Stimulated activated naive B cell treated with anti-CD40 and anti-IgM and Interleukin-4, amounts not matched to agents 10 μg/mL and 1 μg/mL and 100 μg/mL, for 72 hours (primary cell): ENCODE results near the gene HIKESHI.

Experiments used
- ATAC-seq, 2 donors: fragments of 150-1000 bp; cut with Tn5 transposase; replicated peaks; 2 replicates each; pipeline ENCODE4 v1.10.0; 2021; ENCODE audit warnings: moderate library complexity in 1 of 2
- DNase-seq: peaks from one replicate; pipeline ENCODE4 v3.0.0; 2021
- H3K27ac Mint-ChIP-seq: one replicate; pipeline ENCODE4 v1.8.0; 2022; ENCODE audit warnings: mild to moderate bottlenecking, mixed read lengths
- H3K27me3 Mint-ChIP-seq, 2 donors: one replicate each; pipeline ENCODE4 v1.8.0; 2022; ENCODE audit warnings: mixed read lengths in 2 of 2
- H3K36me3 Mint-ChIP-seq, 2 donors: one replicate each; pipeline ENCODE4 v1.8.0; 2022; ENCODE audit warnings: mixed read lengths in 2 of 2, mild to moderate bottlenecking in 1 of 2
- H3K4me1 Mint-ChIP-seq, 2 donors: one replicate each; pipeline ENCODE4 v1.8.0; 2022; ENCODE audit warnings: mixed read lengths in 2 of 2, mild to moderate bottlenecking in 1 of 2
- H3K4me3 Mint-ChIP-seq, 2 donors: one replicate each; pipeline ENCODE4 v1.8.0; 2022; ENCODE audit warnings: mild to moderate bottlenecking in 2 of 2, mixed read lengths in 2 of 2, moderate library complexity in 1 of 2
- H3K9me3 Mint-ChIP-seq, 2 donors: one replicate each; pipeline ENCODE4 v1.8.0; 2022; ENCODE audit warnings: mixed read lengths in 2 of 2, mild to moderate bottlenecking in 1 of 2

The HIKESHI gene

GRCh38 chr11:86302092-86302793 lies at the start of gene HIKESHI:
TSS of gene HIKESHI (plus strand) at chr11:86302240. CDS start at chr11:86302449, 209 bp downstream.
- H3K9me3 Mint-ChIP-seq: no peaks in the 10 kb centered on the region
- H3K27ac Mint-ChIP-seq: peak within 1 kb of the TSS; percentile 97
- peak; percentile 88 for DNase-seq

GRCh38 chr11:86255896-86256295 lies 46.1 kb upstream of the HIKESHI start:
- ATAC-seq (peak in 1 of 2 donors; percentile 50), DNase-seq (no peak)
- Mint-ChIP-seq H3K27me3 (no peaks in the 10 kb centered on the region), H3K27ac (no peak overlapping the region), H3K9me3 (no peaks in the 10 kb centered on the region), H3K36me3 (peaks cover 13 to 23% of the 10 kb centered on the region in 2 donors), H3K4me3 (no peak overlapping the region), H3K4me1 (peaks cover 4 to 7% of the 10 kb centered on the region in 2 donors)

More at GRCh38 chr11:86302092-86302793, at the start of gene HIKESHI:
- no peaks in the 10 kb centered on the region for H3K27me3 Mint-ChIP-seq
- H3K36me3 Mint-ChIP-seq: peaks cover 7 to 8% of the 10 kb centered on the region in 2 donors
- peak; percentile 98 to 99 for ATAC-seq
- H3K4me1 Mint-ChIP-seq: peaks cover 6 to 14% of the 10 kb centered on the region in 2 donors
- H3K4me3 Mint-ChIP-seq: peak within 1 kb of the TSS; percentile 96 to 99

GRCh38 chr11:86256608-86257007 lies 45.4 kb upstream of the HIKESHI start:
- Mint-ChIP-seq H3K9me3 (no peaks in the 10 kb centered on the region), H3K4me3 (no peak overlapping the region), H3K27me3 (no peaks in the 10 kb centered on the region), H3K4me1 (peaks cover 2 to 7% of the 10 kb centered on the region in 2 donors), H3K36me3 (peaks cover 13 to 28% of the 10 kb centered on the region in 2 donors), H3K27ac (no peak overlapping the region)
- ATAC-seq (no peak), DNase-seq (no peak)

- Mint-ChIP-seq H3K4me3 (no peak overlapping the region), H3K36me3 (peaks cover 13 to 31% of the 10 kb centered on the region in 2 donors), H3K4me1 (peaks cover 2 to 4% of the 10 kb centered on the region in 2 donors), H3K9me3 (no peaks in the 10 kb centered on the region), H3K27ac (peak overlapping the region; percentile 59), H3K27me3 (no peaks in the 10 kb centered on the region)
- ATAC-seq (no peak), DNase-seq (no peak)
These were observed 44.6 kb upstream of the HIKESHI start for GRCh38 chr11:86257446-86257845.

GRCh38 chr11:86259730-86260129 lies 42.3 kb upstream of the HIKESHI start:
- peaks cover 23 to 39% of the 10 kb centered on the region in 2 donors for H3K36me3 Mint-ChIP-seq
- no peak overlapping the region for H3K27ac Mint-ChIP-seq
- H3K4me3 Mint-ChIP-seq: no peak overlapping the region
- DNase-seq (no peak), ATAC-seq (no peak)
- H3K9me3 Mint-ChIP-seq: no peaks in the 10 kb centered on the region
- H3K27me3 Mint-ChIP-seq: no peaks in the 10 kb centered on the region
- H3K4me1 Mint-ChIP-seq: peaks cover 0 to 2% of the 10 kb centered on the region in 2 donors

GRCh38 chr11:86261328-86261727 lies 40.7 kb upstream of the HIKESHI start:
- H3K36me3 Mint-ChIP-seq: peaks cover 23 to 39% of the 10 kb centered on the region in 2 donors
- no peak overlapping the region for H3K27ac Mint-ChIP-seq
- no peaks in the 10 kb centered on the region for H3K27me3 Mint-ChIP-seq
- DNase-seq (no peak), ATAC-seq (no peak)
- H3K9me3 Mint-ChIP-seq: no peaks in the 10 kb centered on the region
- H3K4me3 Mint-ChIP-seq: no peak overlapping the region
- peaks cover 0 to 2% of the 10 kb centered on the region in 2 donors for H3K4me1 Mint-ChIP-seq

- H3K4me1 Mint-ChIP-seq: peaks cover 0 to 2% of the 10 kb centered on the region in 2 donors
- no peaks in the 10 kb centered on the region for H3K9me3 Mint-ChIP-seq
- no peak overlapping the region for H3K4me3 Mint-ChIP-seq
- ATAC-seq: no peak
- H3K36me3 Mint-ChIP-seq: peaks cover 19 to 32% of the 10 kb centered on the region in 2 donors
- DNase-seq: no peak
- no peaks in the 10 kb centered on the region for H3K27me3 Mint-ChIP-seq
- peak overlapping the region; percentile 65 for H3K27ac Mint-ChIP-seq
These were observed 39.7 kb upstream of the HIKESHI start for GRCh38 chr11:86262387-86262786.

GRCh38 chr11:86264649-86265048 lies 37.4 kb upstream of the HIKESHI start:
- Mint-ChIP-seq H3K4me3 (no peak overlapping the region), H3K9me3 (no peaks in the 10 kb centered on the region), H3K27me3 (no peaks in the 10 kb centered on the region), H3K36me3 (peaks cover 22 to 43% of the 10 kb centered on the region in 2 donors), H3K4me1 (peaks cover 0 to 3% of the 10 kb centered on the region in 2 donors), H3K27ac (no peak overlapping the region)
- no peak for DNase-seq
- no peak for ATAC-seq

- ATAC-seq (no peak), DNase-seq (no peak)
- no peak overlapping the region for H3K4me3 Mint-ChIP-seq
- no peak overlapping the region for H3K27ac Mint-ChIP-seq
- no peaks in the 10 kb centered on the region for H3K9me3 Mint-ChIP-seq
- H3K27me3 Mint-ChIP-seq: no peaks in the 10 kb centered on the region
- peaks cover 3 to 4% of the 10 kb centered on the region in 2 donors for H3K4me1 Mint-ChIP-seq
- H3K36me3 Mint-ChIP-seq: peaks cover 28 to 49% of the 10 kb centered on the region in 2 donors
These were observed 36.8 kb upstream of the HIKESHI start for GRCh38 chr11:86265194-86265593.

GRCh38 chr11:86269645-86270044 lies 32.4 kb upstream of the HIKESHI start:
- Mint-ChIP-seq H3K4me1 (peaks cover 10 to 22% of the 10 kb centered on the region in 2 donors), H3K4me3 (no peak overlapping the region), H3K36me3 (peaks cover 34 to 64% of the 10 kb centered on the region in 2 donors)

GRCh38 chr11:86274503-86274902 lies 27.5 kb upstream of the HIKESHI start:
- Mint-ChIP-seq H3K27me3 (no peaks in the 10 kb centered on the region), H3K4me1 (peaks cover 20 to 45% of the 10 kb centered on the region in 2 donors), H3K27ac (peak overlapping the region; percentile 48), H3K4me3 (no peak overlapping the region), H3K9me3 (peaks cover 0 to 3% of the 10 kb centered on the region in 2 donors), H3K36me3 (peaks cover 52 to 74% of the 10 kb centered on the region in 2 donors)
- DNase-seq (no peak), ATAC-seq (peak in 1 of 2 donors; percentile 12)

More at GRCh38 chr11:86269645-86270044, 32.4 kb upstream of the HIKESHI start:
- DNase-seq (no peak), ATAC-seq (no peak)
- H3K27ac Mint-ChIP-seq: no peak overlapping the region
- H3K27me3 Mint-ChIP-seq: no peaks in the 10 kb centered on the region
- no peaks in the 10 kb centered on the region for H3K9me3 Mint-ChIP-seq

GRCh38 chr11:86274999-86275398 lies 27.0 kb upstream of the HIKESHI start:
- no peak for ATAC-seq
- H3K36me3 Mint-ChIP-seq: peaks cover 49 to 71% of the 10 kb centered on the region in 2 donors
- no peak overlapping the region for H3K4me3 Mint-ChIP-seq
- peaks cover 20 to 43% of the 10 kb centered on the region in 2 donors for H3K4me1 Mint-ChIP-seq
- no peak overlapping the region for H3K27ac Mint-ChIP-seq
- peaks cover 0 to 3% of the 10 kb centered on the region in 2 donors for H3K9me3 Mint-ChIP-seq
- no peak for DNase-seq
- no peaks in the 10 kb centered on the region for H3K27me3 Mint-ChIP-seq

- Mint-ChIP-seq H3K27ac (no peak overlapping the region), H3K4me3 (no peak overlapping the region), H3K9me3 (peaks cover 0 to 3% of the 10 kb centered on the region in 2 donors), H3K4me1 (peaks cover 20 to 38% of the 10 kb centered on the region in 2 donors), H3K36me3 (peaks cover 49 to 70% of the 10 kb centered on the region in 2 donors), H3K27me3 (no peaks in the 10 kb centered on the region)
- DNase-seq (no peak), ATAC-seq (peak; percentile 48 to 62)
These were observed 26.3 kb upstream of the HIKESHI start for GRCh38 chr11:86275493-86276370.

GRCh38 chr11:86277741-86278140 lies 24.3 kb upstream of the HIKESHI start:
- Mint-ChIP-seq H3K36me3 (peaks cover 48 to 65% of the 10 kb centered on the region in 2 donors), H3K9me3 (peaks cover 0 to 3% of the 10 kb centered on the region in 2 donors), H3K27me3 (no peaks in the 10 kb centered on the region), H3K27ac (no peak overlapping the region), H3K4me3 (no peak overlapping the region), H3K4me1 (peaks cover 25 to 39% of the 10 kb centered on the region in 2 donors)
- ATAC-seq (no peak), DNase-seq (no peak)
